ENCODE results near the gene TPSAB1. TPM values are rescaled to one million over a fixed set of nuclear protein-coding genes. Genes with fewer than 3 reads are reported as not detected.

TPSAB1 gene
- total RNA-seq, 4 donors from 2014 or later = 3.9 to 96.2 (median 14.2) TPM

DNA sequence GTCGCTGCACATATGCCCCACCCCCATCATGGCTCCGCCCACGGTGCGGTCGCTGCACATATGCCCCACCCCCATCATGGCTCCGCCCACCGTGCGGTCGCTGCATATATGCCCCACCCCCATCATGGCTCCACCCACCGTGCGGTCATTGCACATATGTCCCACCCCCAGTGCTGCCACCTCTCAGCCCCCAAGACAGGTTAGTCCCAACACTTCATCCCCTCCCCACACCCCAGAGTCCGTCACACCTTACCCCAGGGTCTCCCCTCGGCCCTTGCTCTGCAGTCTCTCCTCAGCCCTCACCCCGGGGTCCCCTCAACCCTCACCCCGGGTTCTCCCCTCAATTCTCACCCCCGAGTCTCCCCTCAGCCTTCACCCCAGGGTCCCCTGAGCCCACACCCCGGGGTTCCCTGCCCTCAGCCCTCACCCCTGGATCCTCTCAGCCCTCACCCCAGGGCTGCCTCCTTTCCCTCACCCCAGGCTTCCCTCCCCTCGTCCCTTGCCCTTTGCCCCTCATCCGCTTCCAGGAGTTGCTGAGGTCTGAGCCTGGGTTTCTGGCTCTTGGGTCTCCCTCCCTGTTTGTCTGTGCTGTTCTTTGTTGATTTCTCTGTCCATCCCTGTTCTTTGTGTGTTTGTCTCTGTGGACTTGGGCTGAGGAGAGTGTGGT, 41.0 kb upstream of the TPSAB1 start:
- TF ChIP-seq, protein P1, sequence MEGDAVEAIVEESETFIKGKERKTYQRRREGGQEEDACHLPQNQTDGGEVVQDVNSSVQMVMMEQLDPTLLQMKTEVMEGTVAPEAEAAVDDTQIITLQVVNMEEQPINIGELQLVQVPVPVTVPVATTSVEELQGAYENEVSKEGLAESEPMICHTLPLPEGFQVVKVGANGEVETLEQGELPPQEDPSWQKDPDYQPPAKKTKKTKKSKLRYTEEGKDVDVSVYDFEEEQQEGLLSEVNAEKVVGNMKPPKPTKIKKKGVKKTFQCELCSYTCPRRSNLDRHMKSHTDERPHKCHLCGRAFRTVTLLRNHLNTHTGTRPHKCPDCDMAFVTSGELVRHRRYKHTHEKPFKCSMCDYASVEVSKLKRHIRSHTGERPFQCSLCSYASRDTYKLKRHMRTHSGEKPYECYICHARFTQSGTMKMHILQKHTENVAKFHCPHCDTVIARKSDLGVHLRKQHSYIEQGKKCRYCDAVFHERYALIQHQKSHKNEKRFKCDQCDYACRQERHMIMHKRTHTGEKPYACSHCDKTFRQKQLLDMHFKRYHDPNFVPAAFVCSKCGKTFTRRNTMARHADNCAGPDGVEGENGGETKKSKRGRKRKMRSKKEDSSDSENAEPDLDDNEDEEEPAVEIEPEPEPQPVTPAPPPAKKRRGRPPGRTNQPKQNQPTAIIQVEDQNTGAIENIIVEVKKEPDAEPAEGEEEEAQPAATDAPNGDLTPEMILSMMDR (IDR thresholded peaks at IDR 0.05) = no peak
- no peak for TF ChIP-seq POLR2A (IDR thresholded peaks at IDR 0.05)
- intact Hi-C loops (cut with DNase I; ENCODE audit: low total_unique reads) = no loop called here
- Histone ChIP-seq H3K4me3 (no peak overlapping the region), H3K4me1 (no peaks in the 10 kb centered on the region), H3K9me3 (no peaks in the 10 kb centered on the region), H3K27ac (no peak overlapping the region), H3K27me3 (no peaks in the 10 kb centered on the region), H3K36me3 (no peaks in the 10 kb centered on the region)
- DNase-seq = no peak

DNA sequence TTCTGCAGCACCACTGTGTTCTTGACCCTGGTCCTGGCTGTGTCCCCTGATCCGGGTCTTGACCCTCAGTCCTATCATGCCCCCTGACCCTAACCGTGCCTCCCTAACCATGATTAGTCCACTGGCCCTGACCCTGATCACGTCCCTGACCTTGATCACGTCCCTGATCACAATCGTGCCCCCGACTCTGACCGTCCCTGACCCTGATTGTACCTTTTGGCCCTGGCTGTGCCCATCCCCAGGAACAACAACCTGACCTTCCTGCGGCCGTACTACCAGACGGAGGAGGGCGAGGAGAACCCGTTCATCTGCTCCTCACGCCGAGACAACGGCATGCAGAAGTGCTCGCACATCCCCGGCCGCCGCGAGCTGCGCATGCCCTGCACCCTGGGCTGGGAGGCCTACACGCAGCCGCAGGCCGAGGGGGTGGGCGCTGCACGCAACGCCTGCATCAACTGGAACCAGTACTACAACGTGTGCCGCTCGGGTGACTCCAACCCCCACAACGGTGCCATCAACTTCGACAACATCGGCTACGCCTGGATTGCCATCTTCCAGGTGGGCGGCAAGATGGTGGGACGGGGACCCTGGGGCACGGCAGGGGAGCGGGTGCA, 40.4 kb upstream of the TPSAB1 start:
- Histone ChIP-seq H3K4me3 (no peak overlapping the region), H3K27ac (no peak overlapping the region), H3K9me3 (no peaks in the 10 kb centered on the region), H3K36me3 (no peaks in the 10 kb centered on the region), H3K27me3 (no peaks in the 10 kb centered on the region), H3K4me1 (no peaks in the 10 kb centered on the region)
- DNase-seq = no peak
- intact Hi-C loops (cut with DNase I; ENCODE audit: low total_unique reads) = no loop called here
- TF ChIP-seq, protein P1 (IDR thresholded peaks at IDR 0.05) = no peak
- no peak for TF ChIP-seq POLR2A (IDR thresholded peaks at IDR 0.05)

DNA sequence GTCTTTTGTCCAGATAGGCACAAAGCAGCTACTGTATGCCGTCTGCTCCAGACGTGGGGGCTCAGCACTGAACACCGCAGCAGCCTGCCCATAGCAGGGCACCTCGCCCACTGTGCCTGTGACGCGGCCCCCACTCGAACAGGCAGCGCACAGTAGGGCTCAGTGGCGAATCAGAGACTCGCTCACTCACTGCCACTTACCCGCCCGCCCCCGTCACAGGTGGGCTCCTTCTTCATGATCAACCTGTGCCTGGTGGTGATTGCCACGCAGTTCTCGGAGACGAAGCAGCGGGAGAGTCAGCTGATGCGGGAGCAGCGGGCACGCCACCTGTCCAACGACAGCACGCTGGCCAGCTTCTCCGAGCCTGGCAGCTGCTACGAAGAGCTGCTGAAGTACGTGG, 39.1 kb upstream of the TPSAB1 start:
- TF ChIP-seq, protein P1 (IDR thresholded peaks at IDR 0.05) = no peak
- no peak for TF ChIP-seq POLR2A (IDR thresholded peaks at IDR 0.05)
- intact Hi-C loops (cut with DNase I; ENCODE audit: low total_unique reads) = no loop called here
- Histone ChIP-seq H3K27ac (no peak overlapping the region), H3K9me3 (no peaks in the 10 kb centered on the region), H3K4me1 (no peaks in the 10 kb centered on the region), H3K4me3 (no peak overlapping the region), H3K36me3 (no peaks in the 10 kb centered on the region), H3K27me3 (no peaks in the 10 kb centered on the region)
- no peak for DNase-seq

DNA sequence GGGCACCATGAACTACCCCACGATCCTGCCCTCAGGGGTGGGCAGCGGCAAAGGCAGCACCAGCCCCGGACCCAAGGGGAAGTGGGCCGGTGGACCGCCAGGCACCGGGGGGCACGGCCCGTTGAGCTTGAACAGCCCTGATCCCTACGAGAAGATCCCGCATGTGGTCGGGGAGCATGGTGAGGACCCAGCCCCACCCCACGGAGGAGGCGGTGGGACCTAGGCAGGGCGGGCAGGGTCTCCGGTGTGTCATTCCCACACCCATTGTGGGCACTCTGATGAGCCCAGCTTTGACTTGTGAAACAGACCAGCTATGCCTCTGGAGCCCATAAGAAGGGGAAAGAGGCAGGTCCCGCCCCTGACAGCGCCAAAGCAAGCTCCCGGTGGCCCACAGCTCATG, 38.2 kb upstream of the TPSAB1 start:
- H3K36me3 ChIP-seq = no peaks in the 10 kb centered on the region
- no peaks in the 10 kb centered on the region for H3K9me3 ChIP-seq
- intact Hi-C loops (cut with DNase I; ENCODE audit: low total_unique reads) = no loop called here
- TF ChIP-seq, protein P1 (IDR thresholded peaks at IDR 0.05) = no peak
- no peak for TF ChIP-seq POLR2A (IDR thresholded peaks at IDR 0.05)
- no peak overlapping the region for H3K4me3 ChIP-seq
- no peak for DNase-seq
- H3K27me3 ChIP-seq = no peaks in the 10 kb centered on the region
- H3K4me1 ChIP-seq = no peaks in the 10 kb centered on the region
- H3K27ac ChIP-seq = no peak overlapping the region

DNA sequence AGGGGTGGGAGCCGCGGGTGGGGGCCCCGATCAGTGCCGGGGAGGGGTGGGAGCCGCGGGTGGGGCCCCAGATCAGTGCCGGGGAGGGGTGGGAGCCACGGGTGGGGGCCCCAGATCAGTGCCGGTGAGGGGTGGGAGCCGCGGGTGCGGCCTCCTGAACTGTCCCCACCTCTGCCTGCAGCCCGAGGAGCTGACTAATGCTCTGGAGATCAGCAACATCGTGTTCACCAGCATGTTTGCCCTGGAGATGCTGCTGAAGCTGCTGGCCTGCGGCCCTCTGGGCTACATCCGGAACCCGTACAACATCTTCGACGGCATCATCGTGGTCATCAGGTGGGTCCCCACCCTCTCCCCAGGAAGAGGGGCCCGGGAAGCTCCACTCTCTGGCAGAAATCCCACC, 35.6 kb upstream of the TPSAB1 start:
- TF ChIP-seq, protein P1 (IDR thresholded peaks at IDR 0.05) = no peak
- no peak for TF ChIP-seq POLR2A (IDR thresholded peaks at IDR 0.05)
- intact Hi-C loops (cut with DNase I; ENCODE audit: low total_unique reads) = no loop called here
- H3K4me1 ChIP-seq = no peaks in the 10 kb centered on the region
- H3K36me3 ChIP-seq = no peaks in the 10 kb centered on the region
- no peak overlapping the region for H3K4me3 ChIP-seq
- H3K9me3 ChIP-seq = no peaks in the 10 kb centered on the region
- H3K27me3 ChIP-seq = no peaks in the 10 kb centered on the region
- no peak for DNase-seq
- no peak overlapping the region for H3K27ac ChIP-seq

All from uterus (tissue), 4 donors.